HG03460 (cell line): Measurements from ENCODE around the gene TAMALIN.

Experiments
- ATAC-seq: cut with Tn5 transposase; IDR thresholded peaks from one replicate; pipeline ENCODE4 v1.9.1; 2021; ENCODE audit not compliant: unreplicated experiment

TAMALIN gene

GRCh38 chr12:52054231-52054832 is 47.6 kb downstream of the TAMALIN start:
- ATAC-seq: no peak

DNA sequence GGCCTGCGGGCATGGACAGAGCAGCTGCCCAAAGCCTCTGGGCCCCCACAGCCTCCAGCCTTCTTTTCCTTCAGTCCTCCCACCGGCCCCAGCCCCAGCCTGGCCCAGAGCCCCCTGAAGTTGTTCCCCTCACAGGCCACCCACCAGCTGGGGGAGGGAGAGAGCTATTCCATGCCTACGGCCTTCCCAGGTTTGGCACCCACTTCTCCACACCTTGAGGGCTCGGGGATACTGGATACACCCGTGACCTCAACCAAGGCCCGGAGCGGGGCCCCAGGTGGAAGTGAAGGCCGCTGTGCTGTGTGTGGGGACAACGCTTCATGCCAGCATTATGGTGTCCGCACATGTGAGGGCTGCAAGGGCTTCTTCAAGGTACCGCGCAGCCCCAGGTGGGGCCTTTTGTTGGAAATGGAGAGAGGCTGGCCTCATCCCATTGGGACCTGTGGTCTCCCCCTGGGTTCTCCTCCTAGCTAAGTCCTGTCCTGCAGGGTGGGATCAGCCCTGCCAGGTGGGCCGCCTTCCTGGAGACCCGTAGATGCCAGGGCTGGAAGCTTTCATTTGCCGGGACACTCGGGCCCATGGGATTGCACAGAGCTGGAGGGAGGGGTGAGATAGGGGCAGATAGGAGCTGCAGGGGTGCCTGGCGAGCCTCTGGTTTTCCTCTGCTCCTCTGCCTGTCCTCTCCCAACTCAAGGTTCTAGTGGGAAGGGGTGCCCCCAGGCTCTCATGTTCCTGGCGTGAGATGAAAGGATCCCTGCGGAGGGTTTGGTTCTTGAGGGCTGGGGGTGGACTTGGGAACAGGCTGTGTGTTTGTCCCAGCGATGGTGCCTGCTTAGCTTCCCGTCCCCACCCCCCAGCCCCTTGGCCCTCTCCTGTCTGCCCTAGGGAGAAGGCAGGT is 48.3 kb downstream of the TAMALIN start:
- no peak for ATAC-seq

GRCh38 chr12:52055731-52056711 is 49.3 kb downstream of the TAMALIN start:
- ATAC-seq: no peak

DNA sequence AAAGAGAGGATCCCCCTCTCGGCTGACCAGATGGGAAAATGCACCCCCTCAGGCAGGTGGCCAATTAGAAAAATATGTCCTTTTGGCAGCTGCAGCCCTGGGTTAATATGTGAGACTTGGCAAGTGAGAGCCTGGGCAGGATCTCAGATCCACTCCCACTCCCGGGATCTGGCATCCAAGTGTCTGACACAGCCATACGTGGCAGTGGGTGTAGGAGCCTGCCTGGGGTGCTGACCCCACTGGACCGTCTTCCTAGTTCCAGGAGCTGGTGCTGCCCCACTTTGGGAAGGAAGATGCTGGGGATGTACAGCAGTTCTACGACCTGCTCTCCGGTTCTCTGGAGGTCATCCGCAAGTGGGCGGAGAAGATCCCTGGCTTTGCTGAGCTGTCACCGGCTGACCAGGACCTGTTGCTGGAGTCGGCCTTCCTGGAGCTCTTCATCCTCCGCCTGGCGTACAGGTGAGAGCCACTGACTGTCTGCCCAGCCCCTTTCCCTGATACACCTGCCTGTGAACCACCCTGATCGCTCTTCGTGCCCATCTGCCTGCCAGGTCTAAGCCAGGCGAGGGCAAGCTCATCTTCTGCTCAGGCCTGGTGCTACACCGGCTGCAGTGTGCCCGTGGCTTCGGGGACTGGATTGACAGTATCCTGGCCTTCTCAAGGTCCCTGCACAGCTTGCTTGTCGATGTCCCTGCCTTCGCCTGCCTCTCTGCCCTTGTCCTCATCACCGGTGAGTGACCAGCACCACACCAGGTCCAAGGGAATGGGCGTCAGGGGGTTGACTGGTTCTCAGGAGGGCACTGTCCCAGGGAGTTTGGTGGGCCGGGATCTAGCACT is 50.3 kb downstream of the TAMALIN start:
- ATAC-seq: no peak

GRCh38 chr12:52057638-52058576 is 51.2 kb downstream of the TAMALIN start:
- ATAC-seq: no peak

GRCh38 chr12:52058631-52059361 is 52.0 kb downstream of the TAMALIN start:
- no peak for ATAC-seq

GRCh38 chr12:52059582-52060497 is 53.1 kb downstream of the TAMALIN start:
- no peak for ATAC-seq

- no peak for ATAC-seq
Observed at GRCh38 chr12:52060498-52061177, 53.9 kb downstream of the TAMALIN start.

DNA sequence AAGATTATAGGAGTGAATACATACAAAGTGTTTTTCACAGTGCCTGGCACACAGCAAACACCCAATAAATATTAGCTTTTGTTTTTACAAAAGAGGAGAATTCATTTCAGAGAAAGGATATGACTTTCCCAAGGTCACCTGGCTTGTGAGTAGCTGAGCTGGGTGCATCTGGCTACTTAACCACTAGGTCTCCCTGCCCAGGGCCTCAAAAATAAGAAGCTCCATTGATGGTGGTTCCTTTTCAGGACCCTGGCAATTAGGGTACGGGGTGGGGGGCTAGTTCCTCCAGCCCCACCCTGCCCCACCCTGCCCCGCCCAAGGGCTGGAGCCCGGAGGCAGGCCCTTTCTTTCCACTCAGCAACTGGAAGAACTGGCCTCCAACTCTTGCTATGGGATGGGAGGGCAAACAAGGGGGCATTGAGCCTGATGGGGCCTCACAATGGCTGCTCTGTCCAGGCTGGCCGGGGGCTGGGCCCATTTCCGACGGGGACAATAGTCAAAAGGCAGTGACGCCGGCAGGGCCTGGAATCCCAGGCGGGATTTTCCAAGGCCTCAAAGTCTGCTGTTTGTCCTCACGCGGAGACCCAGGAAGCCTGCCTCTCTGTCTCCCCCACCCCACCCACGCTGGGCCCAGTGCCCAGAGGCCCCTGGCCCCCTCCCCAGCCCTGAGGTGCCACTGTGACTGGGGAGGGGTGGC is 54.9 kb downstream of the TAMALIN start:
- no peak for ATAC-seq

- no peak for ATAC-seq
Observed at GRCh38 chr12:52062167-52063081, 55.7 kb downstream of the TAMALIN start.

DNA sequence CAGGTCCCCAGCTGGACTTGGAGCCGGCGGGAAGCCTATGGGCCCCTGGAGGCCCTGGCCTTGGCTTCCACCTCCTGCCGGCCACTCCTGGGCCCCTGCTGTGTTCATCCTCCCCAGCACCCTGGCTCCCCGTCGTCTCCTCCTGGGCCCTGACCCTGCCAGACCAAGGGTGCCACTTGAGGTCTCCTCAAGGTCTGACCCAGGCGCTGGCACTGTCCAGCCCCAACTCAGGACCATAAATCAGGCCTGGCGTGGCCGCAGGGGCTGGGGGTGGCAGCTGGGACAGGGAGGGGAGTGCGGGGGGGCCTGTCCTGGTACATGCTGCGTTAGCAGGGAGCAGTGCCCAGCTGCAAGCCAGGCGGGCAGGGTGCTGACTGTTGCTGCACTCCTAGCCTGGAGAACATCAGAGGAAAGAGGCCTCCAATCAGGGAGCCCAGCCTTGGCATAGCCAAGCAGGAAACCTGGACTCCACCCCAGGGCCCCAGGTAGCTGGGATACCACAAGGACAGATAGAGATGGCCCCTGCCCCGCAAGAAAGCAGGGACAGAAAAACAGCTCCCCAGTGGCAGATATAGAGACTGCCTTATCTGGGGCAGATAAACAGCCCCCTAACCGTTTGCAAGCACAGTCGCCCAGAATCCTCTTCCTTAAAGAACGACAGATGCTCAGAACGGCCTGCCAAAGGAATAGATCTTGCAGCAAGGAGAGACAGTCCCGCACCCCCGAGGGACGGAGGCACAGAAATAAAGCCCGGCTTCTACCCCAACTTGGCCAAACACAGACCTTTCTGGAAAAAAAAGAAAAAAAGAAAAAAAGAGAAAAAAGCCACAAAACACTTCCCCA is 56.6 kb downstream of the TAMALIN start:
- no peak for ATAC-seq

DNA sequence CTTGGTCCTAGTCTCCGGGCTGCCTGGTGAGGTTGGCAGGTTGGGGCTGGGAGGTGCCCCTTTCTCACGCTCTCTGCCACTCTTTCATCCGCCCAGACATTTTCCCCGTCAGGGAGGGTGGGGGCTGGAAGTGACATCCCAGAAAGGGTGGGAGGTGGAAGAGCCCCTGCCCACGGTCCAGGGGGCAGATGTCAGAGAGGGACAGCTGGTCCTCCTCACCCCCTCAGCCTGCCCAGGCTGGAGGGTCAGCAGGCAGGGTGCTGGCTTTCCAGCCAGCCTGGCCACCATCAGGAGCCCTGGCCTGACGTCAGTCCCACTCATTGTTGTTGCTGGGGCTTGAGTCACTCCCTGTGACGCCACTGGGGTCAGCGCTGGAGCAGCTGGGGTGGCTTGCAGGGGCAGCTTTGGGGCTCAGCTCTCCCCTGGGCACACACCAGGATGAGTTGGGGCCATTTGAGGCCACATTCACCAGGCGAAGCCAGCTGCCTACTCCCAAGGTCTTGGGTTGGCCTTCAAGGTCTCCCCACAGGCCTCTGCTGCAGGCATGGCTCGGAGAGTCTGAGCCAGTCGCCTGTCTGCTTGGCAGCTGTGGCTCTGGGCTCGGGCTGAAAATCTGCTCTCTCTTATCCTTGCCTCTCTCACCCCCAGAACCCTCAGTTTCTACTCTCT is 57.4 kb downstream of the TAMALIN start:
- no peak for ATAC-seq
